Measurements from ENCODE around the gene ADCY10. TPM values are rescaled to one million over a fixed set of nuclear protein-coding genes. Genes with fewer than 3 reads are reported as not detected.

The ADCY10 gene
- total RNA-seq, 1 experiment from 2014 or later, result 0.46 TPM

DNA sequence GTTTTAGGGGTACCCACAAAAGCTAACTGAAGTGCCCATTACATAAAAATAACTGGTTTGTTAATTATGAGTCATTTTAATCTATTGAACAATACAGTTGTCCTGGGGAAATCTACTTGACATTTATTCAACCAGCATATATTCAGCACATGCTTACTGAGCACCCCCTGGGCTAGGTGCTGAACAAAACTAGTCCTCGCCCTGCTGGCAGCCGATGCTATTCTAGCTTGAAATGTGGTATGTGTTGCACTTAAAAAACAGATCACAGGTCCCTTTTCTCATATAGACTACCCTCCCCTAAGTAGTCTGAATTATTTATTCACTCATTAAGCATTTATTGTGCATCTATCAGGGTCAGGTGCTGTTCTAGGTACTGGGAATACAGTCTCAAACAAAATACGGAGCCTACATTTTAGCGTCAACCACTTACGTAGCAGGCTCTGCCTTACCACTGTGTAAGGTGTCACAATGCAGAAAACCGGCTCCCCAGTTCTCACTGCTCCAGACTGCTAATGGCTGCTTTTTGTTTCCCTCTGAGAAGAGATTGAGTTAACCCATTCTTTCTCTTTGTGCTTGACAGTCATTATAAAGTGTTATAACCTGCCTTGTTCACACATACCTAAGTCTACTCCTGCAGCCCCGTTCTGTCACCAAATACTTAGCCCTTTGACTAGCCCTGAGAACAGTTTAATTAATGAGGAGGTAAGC is 57.1 kb downstream of the ADCY10 start:
- Histone ChIP-seq H3F3A (ENCODE audit: insufficient read depth, low read depth) (no peaks in the 10 kb centered on the region), H2AFZ (no peak overlapping the region), H4K20me1 (ENCODE audit: insufficient read depth) (no peaks in the 10 kb centered on the region), H3K9me3 (ENCODE audit: insufficient read depth, low read depth) (no peaks in the 10 kb centered on the region), H3K4me3 (no peak overlapping the region), H3K9me2 (ENCODE audit: insufficient read depth) (no peaks in the 10 kb centered on the region), H3K27ac (no peak overlapping the region), H3K36me3 (ENCODE audit: low read depth) (no peaks in the 10 kb centered on the region), H3K79me2 (ENCODE audit: low read depth) (no peaks in the 10 kb centered on the region), H3K27me3 (ENCODE audit: insufficient read depth, low read depth) (no peaks in the 10 kb centered on the region), H3K4me2 (no peak overlapping the region), H3K4me1 (replicated peaks; ENCODE audit: insufficient read depth) (peaks cover 9% of the 10 kb centered on the region; the same call in 1 of the 2 replicates)
- POLR2A ChIA-PET (ENCODE audit: unreplicated experiment), result interaction anchor here (0.6 kb wide), 1 partner anchor 402 kb away, joined by 3 read pairs; no protein-coding TSS in a partner anchor
- CTCF ChIA-PET, result no interaction called here
- BruUV-seq (replicated peaks), result no TSS peak
- intact Hi-C loops (cut with micrococcal nuclease; ENCODE audit: unreplicated experiment), result no loop called here
- TF ChIP-seq EZH2 (IDR thresholded peaks at IDR 0.05; ENCODE audit: low read depth), result no peak
- TF ChIP-seq, protein P1, sequence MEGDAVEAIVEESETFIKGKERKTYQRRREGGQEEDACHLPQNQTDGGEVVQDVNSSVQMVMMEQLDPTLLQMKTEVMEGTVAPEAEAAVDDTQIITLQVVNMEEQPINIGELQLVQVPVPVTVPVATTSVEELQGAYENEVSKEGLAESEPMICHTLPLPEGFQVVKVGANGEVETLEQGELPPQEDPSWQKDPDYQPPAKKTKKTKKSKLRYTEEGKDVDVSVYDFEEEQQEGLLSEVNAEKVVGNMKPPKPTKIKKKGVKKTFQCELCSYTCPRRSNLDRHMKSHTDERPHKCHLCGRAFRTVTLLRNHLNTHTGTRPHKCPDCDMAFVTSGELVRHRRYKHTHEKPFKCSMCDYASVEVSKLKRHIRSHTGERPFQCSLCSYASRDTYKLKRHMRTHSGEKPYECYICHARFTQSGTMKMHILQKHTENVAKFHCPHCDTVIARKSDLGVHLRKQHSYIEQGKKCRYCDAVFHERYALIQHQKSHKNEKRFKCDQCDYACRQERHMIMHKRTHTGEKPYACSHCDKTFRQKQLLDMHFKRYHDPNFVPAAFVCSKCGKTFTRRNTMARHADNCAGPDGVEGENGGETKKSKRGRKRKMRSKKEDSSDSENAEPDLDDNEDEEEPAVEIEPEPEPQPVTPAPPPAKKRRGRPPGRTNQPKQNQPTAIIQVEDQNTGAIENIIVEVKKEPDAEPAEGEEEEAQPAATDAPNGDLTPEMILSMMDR (conservative IDR thresholded peaks at IDR 0.05), result no peak
- no peak for DNase-seq

DNA sequence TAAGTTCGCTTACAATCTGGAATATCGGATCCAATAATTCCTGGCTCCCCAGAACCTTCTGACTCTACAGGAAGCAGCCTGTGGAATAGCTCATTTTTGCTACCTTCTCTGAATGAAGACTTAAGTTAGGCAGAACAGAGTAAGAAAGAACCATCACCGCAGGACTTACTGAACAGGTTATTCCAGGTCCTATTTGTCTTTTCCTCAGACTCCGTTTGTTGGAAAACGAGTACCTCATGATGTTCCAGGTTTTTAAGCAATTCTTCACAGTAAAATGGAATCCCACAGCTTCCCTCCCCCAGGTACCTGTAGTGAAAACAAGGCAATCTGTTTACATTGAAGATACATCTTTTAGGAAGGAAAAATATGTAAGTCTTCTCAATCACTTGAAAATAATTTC is 59.8 kb downstream of the ADCY10 start:
- CTCF ChIA-PET, result no interaction called here
- Histone ChIP-seq H3F3A (ENCODE audit: insufficient read depth, low read depth) (no peaks in the 10 kb centered on the region), H3K4me3 (no peak overlapping the region), H3K4me2 (peak overlapping the region; percentile 32), H2AFZ (no peak overlapping the region; the same call in 1 of the 2 replicates), H3K9me3 (ENCODE audit: insufficient read depth, low read depth) (no peaks in the 10 kb centered on the region), H3K36me3 (ENCODE audit: low read depth) (no peaks in the 10 kb centered on the region), H3K79me2 (ENCODE audit: low read depth) (no peaks in the 10 kb centered on the region), H3K4me1 (replicated peaks; ENCODE audit: insufficient read depth) (peaks cover 9% of the 10 kb centered on the region; the same call in 1 of the 2 replicates), H3K27me3 (ENCODE audit: insufficient read depth, low read depth) (no peaks in the 10 kb centered on the region), H4K20me1 (ENCODE audit: insufficient read depth) (no peaks in the 10 kb centered on the region), H3K9me2 (ENCODE audit: insufficient read depth) (no peaks in the 10 kb centered on the region), H3K27ac (no peak overlapping the region)
- no TSS peak for BruUV-seq (replicated peaks)
- no peak for TF ChIP-seq EZH2 (IDR thresholded peaks at IDR 0.05; ENCODE audit: low read depth)
- TF ChIP-seq, protein P1 (conservative IDR thresholded peaks at IDR 0.05), result no peak
- intact Hi-C loops (cut with micrococcal nuclease; ENCODE audit: unreplicated experiment), result no loop called here
- POLR2A ChIA-PET (ENCODE audit: unreplicated experiment), result interaction anchor here (0.7 kb wide), 1 partner anchor 11 kb away, joined by 4 read pairs; no protein-coding TSS in a partner anchor
- DNase-seq, result no peak

DNA sequence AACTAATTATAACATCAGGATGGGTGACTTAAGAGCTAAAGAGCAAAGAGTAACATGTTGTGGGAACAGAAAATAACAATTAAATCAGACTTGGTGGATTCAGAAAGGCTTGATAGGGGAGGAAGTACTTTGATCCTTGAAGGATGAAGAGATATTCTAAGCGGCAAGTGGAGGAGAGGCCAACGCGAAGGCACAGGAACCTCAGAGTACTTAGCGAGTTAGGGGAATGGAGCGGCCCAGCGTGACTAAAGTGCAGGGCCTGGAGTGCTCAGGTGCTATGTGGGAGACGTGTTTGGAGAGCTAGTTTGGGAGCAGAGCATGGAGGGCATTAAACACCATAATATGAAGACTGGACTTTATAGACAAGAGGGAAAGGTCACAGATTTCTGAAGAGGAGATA is 64.3 kb downstream of the ADCY10 start:
- no TSS peak for BruUV-seq (replicated peaks)
- Histone ChIP-seq H3K4me2 (no peak overlapping the region), H2AFZ (no peak overlapping the region), H3K4me1 (replicated peaks; ENCODE audit: insufficient read depth) (peaks cover 9% of the 10 kb centered on the region; the same call in 1 of the 2 replicates), H3K27ac (no peak overlapping the region), H3K4me3 (no peak overlapping the region), H3K9me2 (ENCODE audit: insufficient read depth) (no peaks in the 10 kb centered on the region), H3K79me2 (ENCODE audit: low read depth) (no peaks in the 10 kb centered on the region), H3K9me3 (ENCODE audit: insufficient read depth, low read depth) (no peaks in the 10 kb centered on the region), H3K36me3 (ENCODE audit: low read depth) (no peaks in the 10 kb centered on the region), H3K27me3 (ENCODE audit: insufficient read depth, low read depth) (no peaks in the 10 kb centered on the region), H3F3A (ENCODE audit: insufficient read depth, low read depth) (no peaks in the 10 kb centered on the region), H4K20me1 (ENCODE audit: insufficient read depth) (no peaks in the 10 kb centered on the region)
- intact Hi-C loops (cut with micrococcal nuclease; ENCODE audit: unreplicated experiment), result no loop called here
- no peak for TF ChIP-seq EZH2 (IDR thresholded peaks at IDR 0.05; ENCODE audit: low read depth)
- TF ChIP-seq, protein P1 (conservative IDR thresholded peaks at IDR 0.05), result no peak
- ChIA-PET POLR2A (ENCODE audit: unreplicated experiment) (no interaction called here), CTCF (no interaction called here)
- no peak for DNase-seq
